Activated CD4-positive, CD25-positive, alpha-beta regulatory T cell treated with anti-CD3 and anti-CD28 coated beads, Interleukin-2, amount 50 U/mL, for 24 hours (primary cell): ENCODE measurements around the gene GMEB2.
"Not testable (repeated sequence)": the region's sequence is repeated elsewhere in the genome, so short reads cannot be mapped to it uniquely, and the experiment has no call there.

Experiments
- ATAC-seq, 2 donors: fragments of 150-1000 bp; cut with Tn5 transposase; one replicate each; pipeline ENCODE4 v1.10.0; 2021; ENCODE audit warnings: mild to moderate bottlenecking in 1 of 2, moderate library complexity in 1 of 2

The GMEB2 gene

GRCh38 chr20:63610581-63611435 is 16.1 kb downstream of the GMEB2 start:
- ATAC-seq: no peak

GRCh38 chr20:63606686-63607085 is 20.2 kb downstream of the GMEB2 start:
- no peak for ATAC-seq

GRCh38 chr20:63602321-63602720 is 24.6 kb downstream of the GMEB2 start:
- no peak for ATAC-seq

- ATAC-seq: not testable (repeated sequence)
Observed at GRCh38 chr20:63601679-63602078, 25.2 kb downstream of the GMEB2 start.

- no peak for ATAC-seq
Observed at GRCh38 chr20:63599396-63600050, 27.4 kb downstream of the GMEB2 start.

- ATAC-seq: no peak
Observed at GRCh38 chr20:63598479-63599395, 28.2 kb downstream of the GMEB2 start.

GRCh38 chr20:63597651-63598478 is 29.0 kb downstream of the GMEB2 start:
- ATAC-seq: no peak

GRCh38 chr20:63596423-63596822 is 30.5 kb downstream of the GMEB2 start:
- ATAC-seq: no peak

- ATAC-seq: no peak
Observed at GRCh38 chr20:63595416-63596127, 31.3 kb downstream of the GMEB2 start.

GRCh38 chr20:63594043-63594561 is 32.8 kb downstream of the GMEB2 start:
- no peak for ATAC-seq

- ATAC-seq: no peak
Observed at GRCh38 chr20:63592661-63593060, 34.2 kb downstream of the GMEB2 start.

GRCh38 chr20:63591786-63592355 is 35.0 kb downstream of the GMEB2 start:
- ATAC-seq: no peak

GRCh38 chr20:63591147-63591533 is 35.8 kb downstream of the GMEB2 start:
- no peak for ATAC-seq

- ATAC-seq: no peak
Observed at GRCh38 chr20:63590218-63591146, 36.4 kb downstream of the GMEB2 start.

- no peak for ATAC-seq
Observed at GRCh38 chr20:63589261-63590217, 37.4 kb downstream of the GMEB2 start.

- no peak for ATAC-seq
Observed at GRCh38 chr20:63588641-63589041, 38.3 kb downstream of the GMEB2 start.

- ATAC-seq: no peak
Observed at GRCh38 chr20:63587776-63588591, 38.9 kb downstream of the GMEB2 start.

GRCh38 chr20:63587256-63587655 is 39.6 kb downstream of the GMEB2 start:
- no peak for ATAC-seq
